ENCODE measurements around the gene CTNNA2.

Gene CTNNA2

GRCh38 chr2:79713131-79713785, 200.4 kb downstream of the CTNNA2 start:
- Mint-ChIP-seq H3K4me3 (no peak overlapping the region), H3K27ac (no peak overlapping the region), H3K36me3 (ENCODE audit: low read depth) (no peaks in the 10 kb centered on the region), H3K27me3 (ENCODE audit: low read depth) (no peaks in the 10 kb centered on the region), H3K4me1 (peaks cover 6% of the 10 kb centered on the region), H3K9me3 (no peaks in the 10 kb centered on the region)
- TF ChIP-seq, protein P1, sequence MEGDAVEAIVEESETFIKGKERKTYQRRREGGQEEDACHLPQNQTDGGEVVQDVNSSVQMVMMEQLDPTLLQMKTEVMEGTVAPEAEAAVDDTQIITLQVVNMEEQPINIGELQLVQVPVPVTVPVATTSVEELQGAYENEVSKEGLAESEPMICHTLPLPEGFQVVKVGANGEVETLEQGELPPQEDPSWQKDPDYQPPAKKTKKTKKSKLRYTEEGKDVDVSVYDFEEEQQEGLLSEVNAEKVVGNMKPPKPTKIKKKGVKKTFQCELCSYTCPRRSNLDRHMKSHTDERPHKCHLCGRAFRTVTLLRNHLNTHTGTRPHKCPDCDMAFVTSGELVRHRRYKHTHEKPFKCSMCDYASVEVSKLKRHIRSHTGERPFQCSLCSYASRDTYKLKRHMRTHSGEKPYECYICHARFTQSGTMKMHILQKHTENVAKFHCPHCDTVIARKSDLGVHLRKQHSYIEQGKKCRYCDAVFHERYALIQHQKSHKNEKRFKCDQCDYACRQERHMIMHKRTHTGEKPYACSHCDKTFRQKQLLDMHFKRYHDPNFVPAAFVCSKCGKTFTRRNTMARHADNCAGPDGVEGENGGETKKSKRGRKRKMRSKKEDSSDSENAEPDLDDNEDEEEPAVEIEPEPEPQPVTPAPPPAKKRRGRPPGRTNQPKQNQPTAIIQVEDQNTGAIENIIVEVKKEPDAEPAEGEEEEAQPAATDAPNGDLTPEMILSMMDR (IDR thresholded peaks at IDR 0.05; ENCODE audit: unreplicated experiment in 3 of 3), result no peak

- Mint-ChIP-seq H3K27me3 (ENCODE audit: low read depth) (no peaks in the 10 kb centered on the region), H3K9me3 (no peaks in the 10 kb centered on the region)
- TF ChIP-seq, protein P1 (IDR thresholded peaks at IDR 0.05; ENCODE audit: unreplicated experiment in 3 of 3), result no peak
Measured at GRCh38 chr2:79714283-79714682, 201.4 kb downstream of the CTNNA2 start.

DNA sequence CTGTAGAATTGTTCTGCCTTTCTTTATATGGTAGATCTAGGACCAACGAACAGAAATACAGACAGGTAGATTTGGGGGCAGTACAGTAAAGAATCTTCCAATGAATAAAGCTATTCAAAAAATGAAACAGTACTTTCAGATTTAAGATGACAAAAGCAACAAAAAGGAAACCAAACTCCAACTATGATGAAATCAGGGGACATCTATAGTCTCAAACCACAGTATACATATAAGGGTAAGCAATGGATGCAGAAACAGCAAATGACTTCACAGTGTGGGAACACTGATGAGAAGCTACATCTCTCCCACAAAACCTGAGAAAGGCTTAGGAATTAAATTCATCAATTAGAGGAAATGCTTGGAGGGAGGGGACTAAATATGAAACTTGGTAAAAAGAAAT, 202.5 kb downstream of the CTNNA2 start:
- no peaks in the 10 kb centered on the region for H3K9me3 Mint-ChIP-seq
- H3K4me3 Mint-ChIP-seq, result no peak overlapping the region
- TF ChIP-seq, protein P1 (IDR thresholded peaks at IDR 0.05; ENCODE audit: unreplicated experiment in 3 of 3), result no peak
- no peaks in the 10 kb centered on the region for H3K36me3 Mint-ChIP-seq (ENCODE audit: low read depth)
- H3K27ac Mint-ChIP-seq, result no peak overlapping the region
- H3K4me1 Mint-ChIP-seq, result peaks cover 6% of the 10 kb centered on the region
- H3K27me3 Mint-ChIP-seq (ENCODE audit: low read depth), result no peaks in the 10 kb centered on the region

More at GRCh38 chr2:79714283-79714682, 201.4 kb downstream of the CTNNA2 start:
- Mint-ChIP-seq H3K36me3 (ENCODE audit: low read depth) (no peaks in the 10 kb centered on the region), H3K4me1 (peaks cover 6% of the 10 kb centered on the region), H3K27ac (no peak overlapping the region), H3K4me3 (no peak overlapping the region)

- TF ChIP-seq, protein P1 (IDR thresholded peaks at IDR 0.05; ENCODE audit: unreplicated experiment in 3 of 3), result no peak
- Mint-ChIP-seq H3K36me3 (ENCODE audit: low read depth) (no peaks in the 10 kb centered on the region), H3K27ac (no peak overlapping the region), H3K27me3 (ENCODE audit: low read depth) (no peaks in the 10 kb centered on the region), H3K4me3 (no peak overlapping the region), H3K9me3 (no peaks in the 10 kb centered on the region), H3K4me1 (peaks cover 3% of the 10 kb centered on the region)
Measured at GRCh38 chr2:79716266-79716665, 203.4 kb downstream of the CTNNA2 start.

DNA sequence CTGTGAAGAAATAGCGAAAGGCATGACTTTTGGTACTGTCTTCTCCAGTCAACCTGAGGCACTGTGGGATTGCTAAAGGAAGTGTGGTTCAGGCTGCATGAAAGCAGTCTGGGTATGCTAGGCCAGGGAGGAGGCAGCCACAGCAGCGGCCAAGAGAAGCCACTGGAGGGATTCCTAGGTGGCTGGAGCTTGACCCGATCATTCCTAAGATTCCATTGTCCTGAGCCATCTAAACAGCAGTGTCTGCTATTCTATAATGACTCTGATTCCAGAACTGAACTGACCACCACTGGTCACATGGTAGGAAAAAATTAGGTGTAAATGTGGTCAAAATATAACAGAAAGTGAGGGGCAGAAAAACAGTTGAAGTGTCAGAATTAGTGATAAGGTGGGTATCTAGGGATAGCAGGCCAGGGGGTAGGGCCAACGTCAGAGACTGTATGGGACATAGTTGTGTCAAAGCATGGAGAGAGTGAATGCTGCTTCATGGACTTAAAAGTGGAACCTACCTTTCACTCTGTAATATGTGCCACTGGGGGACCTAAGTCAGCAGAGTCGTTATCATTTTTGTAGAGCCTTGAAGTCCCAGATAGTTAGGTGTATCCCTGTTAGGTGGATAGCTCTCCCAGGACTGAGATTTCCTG, 204.6 kb downstream of the CTNNA2 start:
- Mint-ChIP-seq H3K9me3 (no peaks in the 10 kb centered on the region), H3K4me3 (no peak overlapping the region), H3K27me3 (ENCODE audit: low read depth) (no peaks in the 10 kb centered on the region), H3K36me3 (ENCODE audit: low read depth) (no peaks in the 10 kb centered on the region), H3K4me1 (no peaks in the 10 kb centered on the region), H3K27ac (peak overlapping the region in 2 of 3 experiments; percentile 20 to 59)
- TF ChIP-seq, protein P1 (IDR thresholded peaks at IDR 0.05; ENCODE audit: unreplicated experiment in 3 of 3), result no peak

- Mint-ChIP-seq H3K9me3 (no peaks in the 10 kb centered on the region), H3K36me3 (ENCODE audit: low read depth) (no peaks in the 10 kb centered on the region), H3K27ac (no peak overlapping the region), H3K4me3 (no peak overlapping the region), H3K27me3 (ENCODE audit: low read depth) (no peaks in the 10 kb centered on the region), H3K4me1 (no peaks in the 10 kb centered on the region)
- TF ChIP-seq, protein P1 (IDR thresholded peaks at IDR 0.05; ENCODE audit: unreplicated experiment in 3 of 3), result no peak
Measured at GRCh38 chr2:79721061-79721460, 208.2 kb downstream of the CTNNA2 start.

Measured in nephron (organoid).